AG09309 (cell line): ENCODE data around the gene SMIM32.

Experiments
- DNase-seq: peaks from one replicate; pipeline ENCODE4 v3.0.0-alpha.2; 2010; ENCODE audit warnings: low read depth
- H3K4me3 ChIP-seq: 2 replicates; pipeline ENCODE4 v1.5.1; 2011; ENCODE audit warnings: mild to moderate bottlenecking, low read depth, low read length, moderate library complexity; ENCODE audit not compliant: control insufficient read depth
- CTCF ChIP-seq: IDR thresholded peaks from 2 replicates; pipeline ENCODE4 v1.5.1; 2011; ENCODE audit warnings: mild to moderate bottlenecking, low read depth, low read length, inconsistent platforms; ENCODE audit not compliant: insufficient read depth, control insufficient read depth; ENCODE audit errors: missing control alignments

Gene SMIM32

GRCh38 chr5:136145030-136145429, 47.9 kb downstream of the SMIM32 start:
- no peak for DNase-seq
- H3K4me3 ChIP-seq, result no peak overlapping the region
- no peak for TF ChIP-seq CTCF

- TF ChIP-seq CTCF, result no peak
- H3K4me3 ChIP-seq, result no peak overlapping the region
- DNase-seq, result no peak
Measured at GRCh38 chr5:136143763-136144162, 49.2 kb downstream of the SMIM32 start.

GRCh38 chr5:136143312-136143711, 49.6 kb downstream of the SMIM32 start:
- no peak for DNase-seq
- H3K4me3 ChIP-seq, result no peak overlapping the region
- TF ChIP-seq CTCF, result no peak

GRCh38 chr5:136141561-136141960, 51.4 kb downstream of the SMIM32 start:
- DNase-seq, result no peak
- TF ChIP-seq CTCF, result no peak
- H3K4me3 ChIP-seq, result no peak overlapping the region
